Liver (tissue), 9 donors: ENCODE results near the gene ABHD6. TPM values are rescaled to one million over a fixed set of nuclear protein-coding genes. Genes with fewer than 3 reads are reported as not detected.

Source experiments
- DNase-seq: peaks from one replicate; pipeline ENCODE4 v3.0.0-alpha.2; 2017; ENCODE audit warnings: low spot score
- H3K27ac ChIP-seq, 2 donors: one replicate each; pipeline ENCODE4 v1.7.0; 2013; ENCODE audit warnings: inconsistent platforms in 2 of 2, low read length in 2 of 2, control low read depth in 1 of 2, low read depth in 1 of 2, mild to moderate bottlenecking in 1 of 2
- H3K27me3 ChIP-seq, 4 donors: one replicate each; pipeline versions ENCODE4 v1.6.1 to v1.7.0; 2013; ENCODE audit warnings: low read length in 3 of 4, inconsistent platforms in 1 of 4, mild to moderate bottlenecking in 1 of 4, moderate library complexity in 1 of 4; ENCODE audit not compliant: control insufficient read depth in 4 of 4, insufficient read depth in 4 of 4
- H3K36me3 ChIP-seq, 4 donors: one replicate each; pipeline versions ENCODE4 v1.6.1 to v1.7.0; 2013; ENCODE audit warnings: low read length in 3 of 4, mild to moderate bottlenecking in 3 of 4, low read depth in 1 of 4, moderate library complexity in 1 of 4; ENCODE audit not compliant: control insufficient read depth in 4 of 4, insufficient read depth in 3 of 4
- H3K4me1 ChIP-seq, 4 donors: one replicate each; pipeline versions ENCODE4 v1.6.1 to v1.7.0; 2013; ENCODE audit warnings: low read length in 3 of 4, mild to moderate bottlenecking in 3 of 4, moderate library complexity in 1 of 4; ENCODE audit not compliant: control insufficient read depth in 4 of 4, insufficient read depth in 4 of 4
- H3K4me3 ChIP-seq, 3 donors: one replicate each; pipeline versions ENCODE4 v1.6.1 to v1.7.0; 2013; ENCODE audit warnings: low read length in 3 of 3, control low read depth in 1 of 3, low read depth in 1 of 3, mild to moderate bottlenecking in 1 of 3
- H3K9ac ChIP-seq, 2 donors: one replicate each; pipeline ENCODE4 v1.7.0; 2013; ENCODE audit warnings: low read length in 2 of 2, mild to moderate bottlenecking in 2 of 2, moderate library complexity in 2 of 2, control low read depth in 1 of 2, low read depth in 1 of 2
- H3K9me3 ChIP-seq, 4 donors: one replicate each; pipeline versions ENCODE4 v1.6.1 to v1.7.0; 2013; ENCODE audit warnings: low read length in 3 of 4; ENCODE audit not compliant: control insufficient read depth in 4 of 4
- ATF3 ChIP-seq: IDR thresholded peaks from 2 replicates; pipeline ENCODE4 v1.6.1; 2016; ENCODE audit warnings: antibody characterized with exemption
- CTCF ChIP-seq: fragments of 150-350 bp; IDR thresholded peaks from 2 replicates; pipeline ENCODE4 v1.5.1; 2017; ENCODE audit warnings: improper control_type of control experiment, low read depth, low read length; ENCODE audit not compliant: missing input control
- EGR1 ChIP-seq, 2 donors: IDR thresholded peaks; 2 replicates each; pipeline ENCODE4 v1.6.1; 2016 to 2018; ENCODE audit warnings: antibody characterized with exemption in 2 of 2, low read depth in 2 of 2
- FOXA1 ChIP-seq: IDR thresholded peaks from 2 replicates; pipeline ENCODE4 v1.6.1; 2016; ENCODE audit warnings: antibody characterized with exemption
- FOXA2 ChIP-seq: IDR thresholded peaks from 2 replicates; pipeline ENCODE4 v1.6.1; 2016; ENCODE audit warnings: antibody characterized with exemption
- GABPA ChIP-seq, 2 donors: IDR thresholded peaks in 1 of 2; conservative IDR thresholded peaks in 1 of 2; 2 replicates each; pipeline ENCODE4 v1.6.1; 2016; ENCODE audit warnings: antibody characterized with exemption in 2 of 2, mild to moderate bottlenecking in 1 of 2, moderate library complexity in 1 of 2
- HNF4A ChIP-seq, 2 donors: conservative IDR thresholded peaks; 2 replicates each; pipeline ENCODE4 v1.6.1; 2016; ENCODE audit warnings: antibody characterized with exemption in 2 of 2, mild to moderate bottlenecking in 2 of 2
- HNF4G ChIP-seq: IDR thresholded peaks from 2 replicates; pipeline ENCODE4 v1.6.1; 2016; ENCODE audit warnings: antibody characterized with exemption
- JUND ChIP-seq, 2 donors: IDR thresholded peaks; 2 replicates each; pipeline ENCODE4 v1.6.1; 2016; ENCODE audit warnings: antibody characterized with exemption in 2 of 2
- MAX ChIP-seq: IDR thresholded peaks from 2 replicates; pipeline ENCODE4 v1.6.1; 2016; ENCODE audit warnings: antibody characterized with exemption
- NR2F2 ChIP-seq: IDR thresholded peaks from 2 replicates; pipeline ENCODE4 v1.6.1; 2016; ENCODE audit warnings: antibody characterized with exemption
- RAD21 ChIP-seq, 2 donors: IDR thresholded peaks; 2 replicates each; pipeline ENCODE4 v1.6.1; 2016; ENCODE audit warnings: antibody characterized with exemption in 2 of 2, mild to moderate bottlenecking in 2 of 2
- REST ChIP-seq: IDR thresholded peaks from 2 replicates; pipeline ENCODE4 v1.6.1; 2016; ENCODE audit warnings: antibody characterized with exemption, mild to moderate bottlenecking
- RXRA ChIP-seq, 2 donors: IDR thresholded peaks; 2 replicates each; pipeline ENCODE4 v1.6.1; 2017 to 2018; ENCODE audit warnings: antibody characterized with exemption in 2 of 2, mild to moderate bottlenecking in 1 of 2
- SP1 ChIP-seq: IDR thresholded peaks from 2 replicates; pipeline ENCODE4 v1.6.1; 2018; ENCODE audit warnings: antibody characterized with exemption, mild to moderate bottlenecking
- TAF1 ChIP-seq: conservative IDR thresholded peaks from 2 replicates; pipeline ENCODE4 v1.6.1; 2016; ENCODE audit warnings: antibody characterized with exemption, mild to moderate bottlenecking
- YY1 ChIP-seq: IDR thresholded peaks from 2 replicates; pipeline ENCODE4 v1.6.1; 2016; ENCODE audit warnings: antibody characterized with exemption, mild to moderate bottlenecking
- ZBTB33 ChIP-seq: IDR thresholded peaks from 2 replicates; pipeline ENCODE4 v1.6.1; 2016; ENCODE audit warnings: antibody characterized with exemption
- WGBS: extraction: QIAGEN DNeasy Blood & Tissue Kit; methylation state at CpG from one replicate; pipeline ENCODE4 v1.1.7; 2013; 5-methylcytosine and 5-hydroxymethylcytosine counted together
- polyA plus RNA-seq, 2 donors: library from polyadenylated mRNA; stranded (reverse) in 1 of 2; unstranded in 1 of 2; fragments of 200-250 nt in 1 of 2; fragments of >200 nt in 1 of 2; fragmentation: Nextera tagmentation in 1 of 2; extraction: Ambion mirVana in 1 of 2; gene quantifications; one replicate each; pipeline versions ENCODE4 v1.2.1 to v1.2.3, GENCODE V29; 2013 to 2015
- total RNA-seq, 2 donors: library from RNA; depleted of rRNA; stranded (reverse); fragments of >200 nt; gene quantifications; one replicate each; pipeline ENCODE4 v1.2.3, GENCODE V29; 2014
- donor health status: healthy.
- donor health status: healthy.
- donor health status: healthy.
- donor health status: healthy.
- donor health status: healthy.

Gene ABHD6
- total and polyA plus RNA-seq, 4 donors: 19.8 to 60.9 (median 38.3) TPM

- no peaks in the 10 kb centered on the region for H3K9me3 ChIP-seq
- no peak for TF ChIP-seq HNF4A (conservative IDR thresholded peaks at IDR 0.05)
- no peak for TF ChIP-seq JUND (IDR thresholded peaks at IDR 0.05)
- TF ChIP-seq GABPA (IDR thresholded peaks at IDR 0.05 in 1 of 2, conservative IDR thresholded peaks at IDR 0.05 in 1 of 2): no peak
- TF ChIP-seq YY1: no peak
- no peak for TF ChIP-seq RAD21 (IDR thresholded peaks at IDR 0.05)
- no peak for TF ChIP-seq HNF4G
- TF ChIP-seq NR2F2: no peak
- TF ChIP-seq REST: no peak
- H3K4me1 ChIP-seq: peaks cover 12 to 26% (median 19%) of the 10 kb centered on the region in 4 donors
- DNase-seq: no peak
- 94% methylated on average over 3 of the region's 3 CpGs for WGBS
- H3K9ac ChIP-seq: no peak overlapping the region
- H3K27me3 ChIP-seq: no peaks in the 10 kb centered on the region
- H3K36me3 ChIP-seq: peaks cover 0 to 2% (median 0%) of the 10 kb centered on the region in 4 donors
- H3K27ac ChIP-seq: no peak overlapping the region
- no peak overlapping the region for H3K4me3 ChIP-seq
Observed at GRCh38 chr3:58336135-58336882, 98.7 kb downstream of the ABHD6 start.

- Histone ChIP-seq H3K4me1 (peaks cover 11 to 22% (median 18%) of the 10 kb centered on the region in 4 donors), H3K9ac (no peak overlapping the region)
Observed at GRCh38 chr3:58337190-58337589, 99.6 kb downstream of the ABHD6 start.

More at GRCh38 chr3:58337190-58337589, 99.6 kb downstream of the ABHD6 start:
- no peak for DNase-seq
- no peak overlapping the region for H3K4me3 ChIP-seq
- H3K9me3 ChIP-seq: no peaks in the 10 kb centered on the region
- no peak overlapping the region for H3K27ac ChIP-seq
- 97% methylated on average over 1 of the region's 1 CpG for WGBS
- TF ChIP-seq ATF3: no peak
- no peak for TF ChIP-seq NR2F2
- TF ChIP-seq FOXA2: no peak
- no peak for TF ChIP-seq CTCF
- TF ChIP-seq HNF4G: no peak
- no peak for TF ChIP-seq ZBTB33
- TF ChIP-seq JUND (IDR thresholded peaks at IDR 0.05): no peak
- no peak for TF ChIP-seq FOXA1
- TF ChIP-seq SP1: no peak
- no peak for TF ChIP-seq RXRA (IDR thresholded peaks at IDR 0.05)
- TF ChIP-seq EGR1 (IDR thresholded peaks at IDR 0.05; ENCODE audit: low read depth in 2 of 2): no peak
- no peak for TF ChIP-seq TAF1
- TF ChIP-seq RAD21 (IDR thresholded peaks at IDR 0.05): no peak
- no peak for TF ChIP-seq YY1
- TF ChIP-seq GABPA (IDR thresholded peaks at IDR 0.05 in 1 of 2, conservative IDR thresholded peaks at IDR 0.05 in 1 of 2): no peak
- TF ChIP-seq HNF4A (conservative IDR thresholded peaks at IDR 0.05): no peak
- no peak for TF ChIP-seq REST
- TF ChIP-seq MAX: no peak
- H3K36me3 ChIP-seq: peaks cover 0 to 3% (median 0%) of the 10 kb centered on the region in 4 donors
- H3K27me3 ChIP-seq: no peaks in the 10 kb centered on the region
